Endothelial cell of umbilical vein (primary cell): Measurements from ENCODE around the gene ROBO2.

Experiments used
- EZH2 ChIP-seq: IDR thresholded peaks from 2 replicates; pipeline ENCODE4 v1.6.1; 2012; ENCODE audit warnings: borderline replicate concordance, low read depth, mild to moderate bottlenecking, moderate library complexity, low read length, inconsistent platforms; ENCODE audit not compliant: severe bottlenecking
- JUN ChIP-seq: IDR thresholded peaks from 2 replicates; pipeline ENCODE4 v1.6.1; 2011; ENCODE audit warnings: borderline replicate concordance, low read depth; ENCODE audit not compliant: insufficient read length, insufficient read depth
- POLR2A ChIP-seq: IDR thresholded peaks from 2 replicates; pipeline ENCODE4 v1.6.1; 2012; ENCODE audit warnings: low read depth, mild to moderate bottlenecking, control low read depth, low read length
- POLR2AphosphoS5 ChIP-seq: IDR thresholded peaks from 2 replicates; pipeline ENCODE4 v1.6.1; 2012; ENCODE audit warnings: low read depth, mild to moderate bottlenecking, control low read depth, low read length, moderate library complexity; ENCODE audit not compliant: insufficient read depth
- TF ChIP-seq, protein P1 (sequence below), 2 donors: IDR thresholded peaks; 1 replicate in 1 of 2; 2 replicates in 1 of 2; pipeline ENCODE4 v1.5.1; 2011; ENCODE audit warnings: low read length in 2 of 2, mild to moderate bottlenecking in 2 of 2, moderate library complexity in 2 of 2, control low read depth in 1 of 2, inconsistent platforms in 1 of 2, low read depth in 1 of 2; ENCODE audit not compliant: insufficient read depth in 1 of 2; ENCODE audit errors: extremely low read depth in 1 of 2
- TF ChIP-seq, protein P2 (sequence below): IDR thresholded peaks from 2 replicates; pipeline ENCODE4 v1.6.1; 2011; ENCODE audit not compliant: insufficient read depth, insufficient read length

- no peak for TF ChIP-seq POLR2AphosphoS5
- TF ChIP-seq POLR2A: no peak
- TF ChIP-seq, protein P1, sequence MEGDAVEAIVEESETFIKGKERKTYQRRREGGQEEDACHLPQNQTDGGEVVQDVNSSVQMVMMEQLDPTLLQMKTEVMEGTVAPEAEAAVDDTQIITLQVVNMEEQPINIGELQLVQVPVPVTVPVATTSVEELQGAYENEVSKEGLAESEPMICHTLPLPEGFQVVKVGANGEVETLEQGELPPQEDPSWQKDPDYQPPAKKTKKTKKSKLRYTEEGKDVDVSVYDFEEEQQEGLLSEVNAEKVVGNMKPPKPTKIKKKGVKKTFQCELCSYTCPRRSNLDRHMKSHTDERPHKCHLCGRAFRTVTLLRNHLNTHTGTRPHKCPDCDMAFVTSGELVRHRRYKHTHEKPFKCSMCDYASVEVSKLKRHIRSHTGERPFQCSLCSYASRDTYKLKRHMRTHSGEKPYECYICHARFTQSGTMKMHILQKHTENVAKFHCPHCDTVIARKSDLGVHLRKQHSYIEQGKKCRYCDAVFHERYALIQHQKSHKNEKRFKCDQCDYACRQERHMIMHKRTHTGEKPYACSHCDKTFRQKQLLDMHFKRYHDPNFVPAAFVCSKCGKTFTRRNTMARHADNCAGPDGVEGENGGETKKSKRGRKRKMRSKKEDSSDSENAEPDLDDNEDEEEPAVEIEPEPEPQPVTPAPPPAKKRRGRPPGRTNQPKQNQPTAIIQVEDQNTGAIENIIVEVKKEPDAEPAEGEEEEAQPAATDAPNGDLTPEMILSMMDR (IDR thresholded peaks at IDR 0.05; ENCODE audit: extremely low read depth in 1 of 2, insufficient read depth in 1 of 2, low read depth in 1 of 2, low read length in 2 of 2): peak; percentile 38 to 39
- TF ChIP-seq EZH2: no peak
- TF ChIP-seq, protein P2, sequence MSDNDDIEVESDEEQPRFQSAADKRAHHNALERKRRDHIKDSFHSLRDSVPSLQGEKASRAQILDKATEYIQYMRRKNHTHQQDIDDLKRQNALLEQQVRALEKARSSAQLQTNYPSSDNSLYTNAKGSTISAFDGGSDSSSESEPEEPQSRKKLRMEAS: no peak
- TF ChIP-seq JUN: no peak
Observed at GRCh38 chr3:77320514-77320913, 280.6 kb downstream of the ROBO2 start.
